ENCODE data around the gene PTPN3.

DNA sequence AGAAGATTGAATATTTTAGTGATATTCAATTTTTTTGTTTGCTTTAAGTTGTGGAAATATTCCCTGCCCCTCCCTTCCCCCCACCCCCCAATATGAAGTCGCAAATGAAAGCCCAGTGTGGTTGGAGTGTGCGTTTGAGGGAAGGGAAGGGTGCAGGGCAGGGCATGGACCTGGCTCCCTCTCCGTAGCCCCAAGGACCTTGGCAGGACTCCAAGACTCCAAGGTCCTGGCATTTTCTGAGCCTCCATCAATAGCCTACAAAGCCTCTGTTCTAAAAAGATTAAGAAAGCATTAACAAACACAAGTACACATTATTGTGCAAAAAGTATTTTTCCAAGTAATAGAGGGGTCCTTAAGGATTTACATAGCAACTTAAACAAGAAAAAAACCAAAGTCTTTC is 38.8 kb upstream of the PTPN3 start:
- TF ChIP-seq POLR2A (IDR thresholded peaks at IDR 0.05): no peak
- TF ChIP-seq, protein P1, sequence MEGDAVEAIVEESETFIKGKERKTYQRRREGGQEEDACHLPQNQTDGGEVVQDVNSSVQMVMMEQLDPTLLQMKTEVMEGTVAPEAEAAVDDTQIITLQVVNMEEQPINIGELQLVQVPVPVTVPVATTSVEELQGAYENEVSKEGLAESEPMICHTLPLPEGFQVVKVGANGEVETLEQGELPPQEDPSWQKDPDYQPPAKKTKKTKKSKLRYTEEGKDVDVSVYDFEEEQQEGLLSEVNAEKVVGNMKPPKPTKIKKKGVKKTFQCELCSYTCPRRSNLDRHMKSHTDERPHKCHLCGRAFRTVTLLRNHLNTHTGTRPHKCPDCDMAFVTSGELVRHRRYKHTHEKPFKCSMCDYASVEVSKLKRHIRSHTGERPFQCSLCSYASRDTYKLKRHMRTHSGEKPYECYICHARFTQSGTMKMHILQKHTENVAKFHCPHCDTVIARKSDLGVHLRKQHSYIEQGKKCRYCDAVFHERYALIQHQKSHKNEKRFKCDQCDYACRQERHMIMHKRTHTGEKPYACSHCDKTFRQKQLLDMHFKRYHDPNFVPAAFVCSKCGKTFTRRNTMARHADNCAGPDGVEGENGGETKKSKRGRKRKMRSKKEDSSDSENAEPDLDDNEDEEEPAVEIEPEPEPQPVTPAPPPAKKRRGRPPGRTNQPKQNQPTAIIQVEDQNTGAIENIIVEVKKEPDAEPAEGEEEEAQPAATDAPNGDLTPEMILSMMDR (IDR thresholded peaks at IDR 0.05): no peak
